Smooth muscle cell (in vitro differentiated cells): ENCODE data around the gene C1QTNF9. TPM values are rescaled to one million over a fixed set of nuclear protein-coding genes. Genes with fewer than 3 reads are reported as not detected.
"Not testable (repeated sequence)": the region's sequence is repeated elsewhere in the genome, so short reads cannot be mapped to it uniquely, and the experiment has no call there.

Experiments
- DNase-seq: peaks from one replicate; lab custom pipeline; 2025; ENCODE audit not compliant: unreplicated experiment; lab: John Stamatoyannopoulos, UW
- H2AFZ ChIP-seq: fragments of 200-600 bp; sonication (generic); 2 replicates; pipeline ENCODE4 v1.6.0; 2016; ENCODE audit warnings: antibody characterized with exemption, low read depth, mild to moderate bottlenecking
- H3F3A ChIP-seq: fragments of 200-600 bp; sonication (generic); 2 replicates; pipeline ENCODE4 v1.6.0; 2017; ENCODE audit warnings: antibody characterized with exemption, low read depth
- H3K27ac ChIP-seq: fragments of 200-600 bp; sonication (generic); 2 replicates; pipeline ENCODE4 v1.5.1; 2016; ENCODE audit warnings: low read depth, mild to moderate bottlenecking
- H3K27me3 ChIP-seq: fragments of 200-600 bp; sonication (generic); 2 replicates; pipeline ENCODE4 v1.6.1; 2016; ENCODE audit warnings: low read depth, mild to moderate bottlenecking
- H3K36me3 ChIP-seq: fragments of 200-600 bp; sonication (generic); 2 replicates; pipeline ENCODE4 v1.5.1; 2016; ENCODE audit warnings: low read depth
- H3K4me1 ChIP-seq: fragments of 200-600 bp; sonication (generic); 2 replicates; pipeline ENCODE4 v1.5.1; 2016; ENCODE audit warnings: low read depth
- H3K4me2 ChIP-seq: fragments of 200-600 bp; sonication (generic); 2 replicates; pipeline ENCODE4 v1.6.0; 2016; ENCODE audit warnings: mild to moderate bottlenecking
- H3K4me3 ChIP-seq: fragments of 200-600 bp; sonication (generic); 2 replicates; pipeline ENCODE4 v1.5.1; 2016; ENCODE audit warnings: mild to moderate bottlenecking
- H3K79me2 ChIP-seq: fragments of 200-600 bp; sonication (generic); 2 replicates; pipeline ENCODE4 v1.6.0; 2016; ENCODE audit warnings: low read depth, mild to moderate bottlenecking
- H3K9ac ChIP-seq: fragments of 200-600 bp; sonication (generic); 2 replicates; pipeline ENCODE4 v1.6.0; 2016; ENCODE audit warnings: low read depth
- H3K9me3 ChIP-seq: fragments of 200-600 bp; sonication (generic); replicated peaks from 2 replicates; pipeline ENCODE4 v1.5.1; 2016; ENCODE audit warnings: low read depth
- H4K20me1 ChIP-seq: fragments of 200-600 bp; sonication (generic); 2 replicates; pipeline ENCODE4 v1.6.0; 2016; ENCODE audit warnings: low read depth
- CTCF ChIP-seq: fragments of 200-600 bp; sonication (generic); IDR thresholded peaks from 2 replicates; pipeline ENCODE4 v1.5.1; 2017; ENCODE audit warnings: borderline replicate concordance, mild to moderate bottlenecking, antibody characterized with exemption; ENCODE audit not compliant: insufficient read depth, poor library complexity, severe bottlenecking
- WGBS: methylation state at CpG from one replicate; pipeline ENCODE4 v1.1.7; 2016; ENCODE audit warnings: low lambda C conversion rate; 5-methylcytosine and 5-hydroxymethylcytosine counted together
- polyA plus RNA-seq: library from polyadenylated mRNA; unstranded; fragments of >200 nt; fragmentation: Nextera tagmentation; extraction: Ambion mirVana; gene quantifications from 2 replicates; pipeline ENCODE4 v1.2.1, GENCODE V29; 2016
- total RNA-seq: library from RNA; depleted of rRNA; stranded (reverse); fragments of >200 nt; gene quantifications from 2 replicates; pipeline ENCODE4 v1.2.3, GENCODE V29; 2014

Gene C1QTNF9
- total and polyA plus RNA-seq, 2 experiments from 2014 or later = not detected

GRCh38 chr13:24357756-24358155 is 48.4 kb downstream of the C1QTNF9 start:
- H3K27ac ChIP-seq = no peak overlapping the region
- H3K27me3 ChIP-seq = no peaks in the 10 kb centered on the region
- H3K9me3 ChIP-seq = no peaks in the 10 kb centered on the region
- DNase-seq = no peak
- H3K9ac ChIP-seq = no peak overlapping the region
- no peaks in the 10 kb centered on the region for H3K79me2 ChIP-seq
- no peak overlapping the region for H2AFZ ChIP-seq
- WGBS = 89% methylated on average over 15 of the region's 15 CpGs
- no peak for TF ChIP-seq CTCF
- no peak overlapping the region for H3K4me3 ChIP-seq
- H3K36me3 ChIP-seq = no peaks in the 10 kb centered on the region
- H3F3A ChIP-seq = no peaks in the 10 kb centered on the region
- no peaks in the 10 kb centered on the region for H3K4me1 ChIP-seq
- no peak overlapping the region for H3K4me2 ChIP-seq
- no peaks in the 10 kb centered on the region for H4K20me1 ChIP-seq

- not testable (repeated sequence) for H3K4me2 ChIP-seq, H3K79me2 ChIP-seq, H3K27me3 ChIP-seq, H3K9ac ChIP-seq, H3F3A ChIP-seq, H4K20me1 ChIP-seq, H2AFZ ChIP-seq, H3K4me1 ChIP-seq, H3K4me3 ChIP-seq, H3K27ac ChIP-seq, H3K36me3 ChIP-seq, H3K9me3 ChIP-seq, DNase-seq
- WGBS = 82% methylated on average over 16 of the region's 16 CpGs
Observed at GRCh38 chr13:24358836-24359235, 49.5 kb downstream of the C1QTNF9 start.

GRCh38 chr13:24359252-24359651 is 49.9 kb downstream of the C1QTNF9 start:
- H4K20me1 ChIP-seq, DNase-seq, H3K79me2 ChIP-seq, H3K27ac ChIP-seq, H3K9me3 ChIP-seq, H3K4me2 ChIP-seq, H3K27me3 ChIP-seq, H3K4me1 ChIP-seq, H3F3A ChIP-seq, H3K4me3 ChIP-seq, H3K36me3 ChIP-seq, H3K9ac ChIP-seq, H2AFZ ChIP-seq: not testable (repeated sequence)
- WGBS = 58% methylated on average over 9 of the region's 9 CpGs

GRCh38 chr13:24360106-24360505 is 50.7 kb downstream of the C1QTNF9 start:
- Histone ChIP-seq H3K9me3 (no peaks in the 10 kb centered on the region), H3K79me2 (no peaks in the 10 kb centered on the region), H3K4me3 (no peak overlapping the region), H2AFZ (no peak overlapping the region), H3K36me3 (no peaks in the 10 kb centered on the region), H3K27me3 (no peaks in the 10 kb centered on the region), H4K20me1 (no peaks in the 10 kb centered on the region), H3F3A (no peaks in the 10 kb centered on the region), H3K4me1 (no peaks in the 10 kb centered on the region), H3K4me2 (no peak overlapping the region), H3K9ac (no peak overlapping the region), H3K27ac (no peak overlapping the region)
- no peak for DNase-seq
- no peak for TF ChIP-seq CTCF
- WGBS = 98% methylated on average over 7 of the region's 7 CpGs

GRCh38 chr13:24361113-24361512 is 51.7 kb downstream of the C1QTNF9 start:
- WGBS = 94% methylated on average over 2 of the region's 2 CpGs
- Histone ChIP-seq H3K79me2 (no peaks in the 10 kb centered on the region), H3F3A (no peaks in the 10 kb centered on the region), H3K4me2 (no peak overlapping the region), H2AFZ (no peak overlapping the region), H4K20me1 (no peaks in the 10 kb centered on the region), H3K27me3 (no peaks in the 10 kb centered on the region), H3K27ac (no peak overlapping the region), H3K4me1 (no peaks in the 10 kb centered on the region), H3K9me3 (no peaks in the 10 kb centered on the region), H3K9ac (no peak overlapping the region), H3K36me3 (no peaks in the 10 kb centered on the region), H3K4me3 (no peak overlapping the region)
- TF ChIP-seq CTCF = no peak
- no peak for DNase-seq
